Activated CD8-positive, alpha-beta memory T cell treated with anti-CD3 and anti-CD28 coated beads, Interleukin-2, amount 50 U/mL, for 24 hours (primary cell): Measurements from ENCODE around the gene GRK5.

Experiments used
- DNase-seq: peaks from one replicate; pipeline ENCODE4 v3.0.0-alpha.2; 2020; ENCODE audit errors: extremely low read depth

GRK5 gene

DNA sequence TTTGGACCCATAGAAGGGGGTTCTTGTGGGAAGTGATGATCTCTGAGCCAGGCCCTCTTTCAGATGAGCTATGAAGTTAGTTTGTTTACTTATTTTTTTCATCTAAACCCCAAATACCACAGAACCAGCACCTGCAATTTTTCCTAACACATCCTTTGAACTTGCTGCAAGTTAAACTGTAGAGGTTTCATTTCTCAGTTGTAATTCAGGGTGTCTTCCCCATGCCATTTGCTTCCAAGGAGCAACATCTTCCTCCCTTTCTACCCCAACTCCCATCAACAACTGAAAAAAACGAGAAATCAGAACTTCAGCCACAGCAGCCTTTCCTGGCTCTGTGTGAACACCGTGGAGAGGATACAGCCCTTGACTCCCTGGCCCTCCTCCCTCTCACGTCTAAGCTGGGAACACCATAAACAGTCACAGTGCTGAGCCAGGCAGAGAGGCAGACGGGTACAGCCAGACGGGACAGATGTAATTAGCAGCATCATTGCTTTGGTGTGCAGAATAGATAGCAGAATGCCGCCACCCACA is 271.5 kb downstream of the GRK5 start:
- no peak for DNase-seq

GRCh38 chr10:119479532-119479931 is 272.2 kb downstream of the GRK5 start:
- DNase-seq = no peak

- DNase-seq = no peak
These were observed 273.3 kb downstream of the GRK5 start for GRCh38 chr10:119480667-119481066.

- no peak for DNase-seq
These were observed 274.5 kb downstream of the GRK5 start for GRCh38 chr10:119481781-119482426.

DNA sequence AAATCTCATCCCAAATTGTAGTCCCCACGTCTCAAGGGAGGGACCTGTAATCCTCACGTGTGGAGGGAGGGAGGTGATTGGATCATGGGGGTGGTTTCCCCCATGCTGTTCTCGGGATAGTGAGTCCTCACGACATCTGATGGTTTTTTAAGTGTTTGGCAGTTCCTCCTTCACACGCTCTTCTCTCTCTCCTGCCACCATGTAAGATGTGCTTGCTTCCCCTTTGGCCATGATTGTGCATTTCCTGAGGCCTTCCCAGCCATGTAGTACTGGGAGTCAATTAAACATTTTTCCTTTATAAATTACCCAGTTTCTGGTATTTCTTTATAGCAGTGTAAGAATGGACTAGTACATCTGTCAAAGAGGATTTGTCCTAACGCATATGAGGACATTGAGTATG is 275.6 kb downstream of the GRK5 start:
- DNase-seq = no peak

GRCh38 chr10:119483839-119484238 is 276.5 kb downstream of the GRK5 start:
- no peak for DNase-seq

DNA sequence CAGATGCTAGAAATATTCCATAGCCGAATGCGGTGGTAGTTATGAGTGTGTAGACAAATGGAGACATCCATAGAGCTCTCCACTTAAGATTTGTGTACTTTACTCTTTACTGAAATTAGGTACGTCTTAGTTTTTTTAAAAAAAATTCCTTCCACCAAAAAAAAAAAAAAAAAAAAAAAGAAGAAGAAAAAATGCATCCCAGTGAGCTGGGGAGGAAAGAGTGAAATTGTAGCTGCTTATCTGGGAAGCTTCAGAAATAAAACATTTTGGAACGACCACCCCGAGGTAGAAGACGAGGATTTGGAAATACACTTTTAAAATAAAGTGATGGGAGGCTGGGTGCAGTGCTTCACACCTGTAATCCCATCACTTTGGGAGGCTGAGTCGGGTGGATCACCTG is 281.3 kb downstream of the GRK5 start:
- DNase-seq = no peak

- no peak for DNase-seq
These were observed 282.6 kb downstream of the GRK5 start for GRCh38 chr10:119489991-119490326.

DNA sequence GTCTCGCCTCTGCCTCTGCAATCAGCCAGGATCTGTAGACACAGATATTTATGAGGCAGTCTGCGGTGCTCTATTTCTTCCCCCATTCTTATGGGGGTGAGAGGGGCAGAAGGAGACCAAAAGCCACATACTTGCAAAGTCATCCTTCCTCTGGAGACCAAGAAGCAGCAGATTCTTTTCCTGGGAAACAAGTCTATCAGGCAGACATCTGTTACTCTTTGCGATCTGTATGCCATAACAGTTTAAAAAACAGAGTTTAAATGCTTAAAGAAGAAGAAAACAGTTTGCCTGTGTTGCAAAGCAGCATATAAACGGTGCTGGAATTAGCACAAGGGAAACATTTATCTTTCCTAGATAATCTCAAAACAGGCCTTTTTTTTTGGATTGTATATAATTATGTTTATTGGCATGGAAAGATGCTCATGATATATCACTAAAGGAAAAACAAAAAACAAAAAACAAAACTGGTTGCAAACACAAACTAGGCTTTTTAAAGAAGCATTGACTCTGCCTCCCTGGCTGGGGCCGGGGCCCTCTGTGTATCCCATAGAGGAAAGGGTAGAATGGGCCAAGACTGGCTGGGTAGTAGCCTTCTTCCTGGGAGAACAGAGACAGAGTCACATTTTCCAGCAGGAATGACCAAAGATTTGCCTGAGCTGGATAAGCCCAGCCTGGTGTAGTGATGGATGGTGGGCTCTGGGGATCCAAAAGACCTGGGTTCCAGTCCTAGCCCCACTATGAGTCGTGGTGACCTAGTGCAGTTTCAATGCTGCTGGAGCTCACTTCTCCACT is 284.8 kb downstream of the GRK5 start:
- no peak for DNase-seq

DNA sequence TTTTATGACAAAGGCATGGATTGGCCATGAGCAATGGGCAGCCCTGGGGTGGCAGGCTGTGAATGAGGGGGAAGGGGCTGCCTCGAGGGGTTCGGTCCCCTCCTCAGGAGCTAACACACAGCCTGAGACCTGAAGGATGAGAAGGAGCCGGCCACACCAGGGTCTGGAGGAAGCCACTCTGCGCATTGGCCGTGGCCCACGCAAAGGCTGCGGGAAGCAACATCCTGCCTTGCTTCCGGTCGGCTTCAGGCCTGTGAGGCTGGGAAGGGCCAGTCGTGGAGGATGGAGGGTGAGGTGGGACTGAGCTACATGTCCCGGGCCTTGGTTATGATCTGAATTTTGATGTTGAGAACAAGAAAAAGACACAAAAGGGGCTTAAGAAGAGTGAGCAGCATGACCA is 285.8 kb downstream of the GRK5 start:
- no peak for DNase-seq

GRCh38 chr10:119494236-119495020 is 287.1 kb downstream of the GRK5 start:
- no peak for DNase-seq

DNA sequence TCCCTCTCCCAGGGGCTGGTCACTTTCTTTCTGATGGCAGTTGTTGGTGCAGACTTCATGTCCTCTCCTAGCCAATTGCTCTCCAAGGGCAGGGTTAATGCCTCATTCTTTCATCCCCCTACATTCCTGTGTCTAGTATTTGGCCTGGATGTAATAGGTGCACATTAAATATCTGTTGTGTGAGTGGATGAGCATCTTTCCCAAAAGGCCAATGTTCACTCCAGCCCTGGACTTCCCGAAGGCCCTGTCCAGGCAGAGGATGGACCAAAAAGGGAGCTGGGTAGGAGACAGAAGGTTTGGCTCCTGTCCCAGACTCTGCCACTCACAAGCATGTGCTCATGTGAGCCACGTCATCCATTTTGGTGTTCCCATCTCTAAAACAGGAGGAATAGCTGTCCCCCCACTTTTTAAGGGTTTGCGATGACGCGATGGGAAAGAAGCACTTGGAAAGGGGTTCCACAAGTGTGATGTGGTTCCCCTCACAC is 287.7 kb downstream of the GRK5 start:
- no peak for DNase-seq

DNA sequence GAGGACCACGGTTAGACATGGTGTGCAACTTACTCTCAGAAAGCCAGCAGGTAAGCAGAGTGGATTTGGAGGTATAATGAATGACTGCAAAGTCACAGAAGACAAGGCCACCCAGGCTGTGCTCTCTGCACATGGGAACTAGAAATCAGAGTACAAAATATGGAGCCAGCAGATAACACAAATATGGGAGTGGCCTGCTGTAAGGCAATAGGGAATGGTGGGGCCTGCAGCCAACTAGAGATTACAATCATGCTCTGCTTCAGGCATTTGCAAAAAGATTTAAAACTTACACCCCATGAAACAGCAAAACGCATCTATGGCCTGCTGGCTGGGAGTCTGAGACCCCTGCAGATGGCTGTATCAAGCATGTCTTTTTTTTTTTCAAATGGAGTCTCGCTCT is 288.2 kb downstream of the GRK5 start:
- no peak for DNase-seq

GRCh38 chr10:119496273-119496672 is 288.9 kb downstream of the GRK5 start:
- no peak for DNase-seq

- DNase-seq = no peak
These were observed 289.9 kb downstream of the GRK5 start for GRCh38 chr10:119497243-119497642.

DNA sequence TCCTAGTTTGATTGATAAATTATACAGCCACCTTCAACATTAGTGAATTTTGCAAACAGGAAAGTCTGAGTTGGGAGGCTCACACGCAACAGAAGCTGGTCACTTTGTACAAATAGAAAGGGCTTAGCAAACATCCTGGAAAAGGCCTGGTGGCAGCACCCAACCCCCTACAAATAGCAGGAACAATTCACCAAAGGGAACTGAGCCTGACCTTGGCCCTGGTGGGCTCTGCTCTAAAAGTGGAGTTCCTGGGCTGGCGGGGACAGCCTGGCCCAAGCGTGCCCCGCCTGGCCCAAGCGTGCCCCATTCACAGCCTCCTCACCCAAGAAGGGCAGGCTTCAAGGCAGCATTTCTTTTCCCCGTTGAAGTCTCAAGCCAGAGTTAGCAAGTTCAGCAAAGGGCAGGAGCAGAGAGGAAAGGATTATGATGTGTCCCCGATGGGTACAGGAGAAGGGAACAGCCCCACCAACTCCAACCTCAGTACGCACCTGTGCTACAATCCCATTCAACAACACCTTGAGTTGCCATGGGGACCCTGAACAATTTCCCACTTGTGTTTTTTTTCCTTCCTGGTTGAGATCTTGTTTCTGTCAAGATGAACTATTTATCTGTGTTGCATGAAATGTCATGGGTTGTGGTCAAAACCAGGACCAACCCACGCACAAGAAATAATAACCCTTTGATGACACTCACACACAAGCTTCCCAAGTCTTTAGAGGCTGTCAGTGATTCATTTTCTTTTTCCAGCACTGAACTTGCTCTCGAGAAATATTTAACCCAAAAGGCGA is 291.7 kb downstream of the GRK5 start:
- DNase-seq = no peak

DNA sequence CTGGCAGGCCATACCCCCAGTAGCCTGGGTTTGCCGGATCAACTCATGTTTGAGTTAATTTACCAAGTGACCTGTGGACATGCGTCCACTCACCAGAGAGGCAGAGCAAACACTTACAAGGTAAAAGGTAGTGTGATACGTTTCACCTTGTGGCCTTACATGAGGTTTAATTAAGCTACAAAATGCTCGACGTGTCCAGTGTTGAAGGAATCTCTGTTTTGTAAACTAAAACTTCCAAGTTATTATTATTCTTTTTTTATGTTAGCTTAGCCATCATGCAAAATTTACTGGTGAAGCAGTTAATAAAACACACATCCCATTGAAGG is 292.3 kb downstream of the GRK5 start:
- no peak for DNase-seq

DNA sequence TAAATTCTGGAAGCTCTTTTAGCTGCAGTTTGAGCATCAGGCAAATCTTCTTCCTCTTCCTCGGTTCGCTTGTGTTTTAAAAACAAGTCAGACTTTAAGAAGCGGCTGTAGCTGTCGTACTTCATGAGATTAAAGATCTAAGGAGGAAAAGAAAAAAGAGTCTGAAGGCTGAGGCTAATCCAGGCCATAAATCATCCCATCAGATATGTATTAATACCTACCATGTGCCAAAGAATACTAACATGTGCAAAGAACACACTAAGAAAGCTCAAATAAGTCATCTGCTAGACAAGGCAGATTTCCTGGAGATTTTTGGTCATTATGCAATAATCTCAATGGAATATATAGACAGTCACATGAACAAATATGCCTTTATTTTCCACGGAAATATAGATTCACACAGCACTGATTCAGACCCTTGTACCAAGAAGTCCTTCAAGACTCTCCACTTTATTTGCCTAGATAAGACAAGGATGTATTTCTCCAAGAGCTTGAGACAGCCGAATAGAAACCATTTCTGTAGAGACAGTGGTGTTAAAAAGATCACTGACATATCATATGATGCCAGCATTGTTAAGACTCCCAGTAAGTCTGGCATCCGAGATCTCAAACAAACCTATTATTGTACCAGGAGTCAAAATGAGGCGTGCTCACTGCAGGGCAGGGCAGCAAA is 292.9 kb downstream of the GRK5 start:
- DNase-seq = no peak

- no peak for DNase-seq
These were observed 293.4 kb downstream of the GRK5 start for GRCh38 chr10:119500821-119501220.

DNA sequence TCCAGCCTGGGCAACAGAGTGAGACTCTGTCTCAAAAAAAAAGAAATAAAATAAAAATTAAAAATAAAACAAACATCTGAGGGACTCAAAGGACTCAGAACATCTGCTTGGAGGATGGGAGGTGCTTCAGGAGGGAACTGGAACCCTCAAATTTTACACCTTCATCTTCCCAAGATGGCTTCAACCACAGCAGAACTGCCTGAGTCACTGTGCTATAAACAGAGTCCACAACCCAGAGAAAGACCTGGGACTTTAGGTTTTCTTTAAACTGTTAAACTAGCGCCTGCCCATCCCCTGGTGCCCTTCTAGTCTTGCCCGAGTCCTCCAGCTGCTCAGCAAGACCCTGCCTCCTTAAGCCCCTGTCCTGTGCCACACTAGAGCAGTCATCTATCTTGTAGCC is 294.3 kb downstream of the GRK5 start:
- DNase-seq = no peak

GRCh38 chr10:119502209-119502608 is 294.8 kb downstream of the GRK5 start:
- DNase-seq = peak; percentile 47
